ENCODE data around the gene PRCD.

PRCD gene

DNA sequence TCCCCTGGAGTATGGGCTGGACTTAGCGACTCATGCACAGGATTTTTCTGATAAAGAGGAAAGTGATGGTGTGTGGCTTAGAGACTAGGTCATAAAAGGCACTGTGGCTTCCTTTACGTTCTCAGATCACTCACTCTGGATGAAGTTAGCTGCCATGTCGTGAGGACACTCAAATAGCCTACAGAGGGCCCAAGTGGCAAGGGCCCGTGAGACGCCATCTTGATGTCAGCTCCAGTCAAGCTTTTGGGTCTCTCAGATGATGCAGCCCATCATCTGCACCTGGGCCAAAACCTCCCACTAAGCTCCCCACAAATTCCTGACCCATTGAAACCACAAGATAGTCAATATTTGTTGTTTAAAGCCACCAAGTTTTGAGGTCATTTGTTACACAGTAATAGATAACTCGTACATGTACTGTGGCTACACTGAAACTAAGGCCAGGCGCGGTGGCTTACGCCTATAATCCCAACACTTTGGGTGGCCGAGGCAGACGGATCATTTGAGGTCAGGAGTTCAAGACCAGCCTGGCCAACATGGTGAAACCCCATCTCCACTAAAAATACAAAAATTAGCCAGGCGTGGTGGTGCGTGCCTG, 31.1 kb downstream of the PRCD start:
- no peak for DNase-seq (ENCODE audit: low spot score)

- DNase-seq (ENCODE audit: low spot score): no peak
Measured at GRCh38 chr17:76572201-76572910, 32.5 kb downstream of the PRCD start.

- DNase-seq (ENCODE audit: low spot score): no peak
Measured at GRCh38 chr17:76573096-76573495, 33.3 kb downstream of the PRCD start.

DNA sequence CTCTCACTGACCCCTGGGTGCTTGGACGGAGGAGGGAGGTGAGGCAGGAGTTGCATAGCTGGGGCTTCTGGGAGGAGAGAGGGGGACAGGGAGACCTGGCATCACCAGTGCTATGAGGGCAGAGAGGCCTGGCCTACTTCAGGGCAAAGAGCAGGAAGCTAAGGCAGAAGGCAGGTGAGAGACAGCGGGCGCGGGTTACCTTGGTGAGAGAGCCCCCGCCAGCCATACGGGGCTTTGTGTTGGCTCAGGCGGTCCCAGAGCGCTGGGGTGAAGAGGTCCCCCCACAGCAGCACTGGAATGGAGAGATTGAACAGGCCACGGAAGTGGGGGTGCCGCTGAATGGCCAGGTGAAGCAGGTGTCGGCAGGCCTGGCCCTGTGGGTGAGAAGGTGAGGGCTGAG, 34.3 kb downstream of the PRCD start:
- no peak for DNase-seq (ENCODE audit: low spot score)

DNA sequence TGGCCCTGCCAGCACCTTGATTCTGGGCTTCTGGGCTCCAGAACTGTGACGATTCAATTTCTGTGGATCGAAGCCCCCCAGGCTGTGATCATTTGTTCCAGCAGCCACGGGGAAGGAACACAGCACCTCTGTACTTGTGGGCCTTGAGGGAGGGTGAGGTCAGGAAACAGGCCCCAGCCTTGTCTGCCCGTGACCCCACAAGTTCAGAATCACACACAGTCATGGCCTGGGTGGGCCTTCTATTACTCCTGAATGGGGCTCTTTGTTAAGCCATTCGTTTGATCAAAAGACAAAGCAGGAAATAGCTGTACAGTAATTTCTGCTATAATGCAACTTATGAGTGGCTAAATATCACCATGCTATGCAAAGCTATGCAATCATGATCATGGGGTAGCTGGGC, 35.7 kb downstream of the PRCD start:
- DNase-seq (ENCODE audit: low spot score): no peak

- no peak for DNase-seq (ENCODE audit: low spot score)
Measured at GRCh38 chr17:76576189-76576588, 36.3 kb downstream of the PRCD start.

GRCh38 chr17:76577876-76578275, 38.0 kb downstream of the PRCD start:
- no peak for DNase-seq (ENCODE audit: low spot score)

- no peak for DNase-seq (ENCODE audit: low spot score)
Measured at GRCh38 chr17:76578376-76578775, 38.5 kb downstream of the PRCD start.

GRCh38 chr17:76579281-76579680, 39.4 kb downstream of the PRCD start:
- no peak for DNase-seq (ENCODE audit: low spot score)

GRCh38 chr17:76581515-76581914, 41.7 kb downstream of the PRCD start:
- no peak for DNase-seq (ENCODE audit: low spot score)

DNA sequence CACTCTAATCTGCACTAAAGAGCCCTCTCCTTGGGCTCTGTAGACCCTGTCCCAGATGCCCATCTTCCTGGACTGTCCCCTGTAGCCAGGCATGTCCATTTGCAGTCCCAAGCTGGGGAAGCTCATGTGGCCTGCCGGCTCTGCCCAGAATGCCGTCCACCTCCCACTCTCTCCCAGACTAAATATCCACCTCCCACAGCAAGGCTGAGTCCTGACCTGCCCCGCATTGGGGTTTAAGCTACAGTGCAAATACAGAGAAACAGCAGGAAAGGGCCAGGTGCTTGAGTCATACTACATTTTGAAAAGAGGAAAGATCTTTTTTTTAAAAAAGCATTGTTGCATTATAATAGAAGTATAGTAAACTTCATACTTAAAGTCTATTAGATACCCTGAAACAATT, 42.8 kb downstream of the PRCD start:
- DNase-seq (ENCODE audit: low spot score): no peak

DNA sequence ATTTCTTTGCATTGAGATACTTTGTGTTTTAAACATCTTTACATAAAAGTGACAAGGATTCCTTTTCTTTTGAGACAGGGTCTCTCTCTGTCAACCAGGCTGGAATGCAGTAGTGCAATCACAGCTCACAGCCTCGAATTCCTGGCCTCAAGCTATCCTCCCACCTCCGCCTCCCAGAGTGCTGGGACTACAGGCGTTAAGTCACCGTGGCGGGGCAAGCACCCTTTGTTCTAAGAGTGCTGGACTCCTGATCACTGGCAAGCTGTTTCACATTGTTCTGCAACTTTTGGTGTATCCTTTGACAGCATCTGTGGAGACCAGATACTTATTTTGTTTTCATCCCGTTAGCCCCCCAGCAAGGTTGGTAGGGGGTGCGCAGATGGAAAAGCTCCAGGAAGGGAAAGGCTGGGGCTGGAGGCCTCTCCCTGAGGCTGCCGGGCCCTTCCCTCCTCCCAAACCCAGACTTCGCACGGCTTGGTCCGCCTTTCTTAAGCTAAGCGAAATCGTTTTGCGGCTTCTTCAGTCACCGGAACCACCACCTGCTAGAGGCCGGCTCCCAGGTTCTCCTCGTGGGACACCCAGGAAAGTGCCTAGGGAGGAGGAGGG, 44.7 kb downstream of the PRCD start:
- DNase-seq (ENCODE audit: low spot score): no peak

- DNase-seq (ENCODE audit: low spot score): no peak
Measured at GRCh38 chr17:76585033-76585648, 45.3 kb downstream of the PRCD start.

- peak; percentile 20 for DNase-seq (ENCODE audit: low spot score)
Measured at GRCh38 chr17:76585649-76586593, 46.1 kb downstream of the PRCD start, which contains the start of gene ST6GALNAC2. ST6GALNAC2 (minus strand) TSS chr17:76585860; CDS start chr17:76585808, 52 bp downstream.

GRCh38 chr17:76586741-76587487, 47.1 kb downstream of the PRCD start:
- no peak for DNase-seq (ENCODE audit: low spot score)

DNA sequence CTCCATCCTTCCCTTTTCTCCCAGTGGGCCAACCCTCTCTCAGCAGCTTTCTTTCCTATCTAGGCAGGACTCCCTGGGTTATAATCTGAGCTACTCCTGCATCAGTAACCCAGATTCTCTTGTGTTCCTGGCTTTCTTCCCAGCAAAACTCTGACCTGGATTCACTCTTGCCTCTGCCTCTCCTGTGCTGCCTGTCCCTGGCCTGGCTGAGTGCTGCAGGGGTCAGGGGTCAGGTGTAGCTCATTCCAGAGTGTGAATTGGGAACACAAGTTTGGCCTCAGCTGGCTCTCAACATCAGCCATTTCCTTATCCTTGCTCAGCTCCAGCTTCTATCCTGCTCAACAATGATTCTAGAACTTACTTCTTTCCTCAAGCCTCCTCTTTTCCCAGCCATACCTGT, 48.3 kb downstream of the PRCD start:
- DNase-seq (ENCODE audit: low spot score): no peak

GRCh38 chr17:76593384-76593826, 53.6 kb downstream of the PRCD start:
- no peak for DNase-seq (ENCODE audit: low spot score)

- DNase-seq (ENCODE audit: low spot score): no peak
Measured at GRCh38 chr17:76593959-76594358, 54.1 kb downstream of the PRCD start.

DNA sequence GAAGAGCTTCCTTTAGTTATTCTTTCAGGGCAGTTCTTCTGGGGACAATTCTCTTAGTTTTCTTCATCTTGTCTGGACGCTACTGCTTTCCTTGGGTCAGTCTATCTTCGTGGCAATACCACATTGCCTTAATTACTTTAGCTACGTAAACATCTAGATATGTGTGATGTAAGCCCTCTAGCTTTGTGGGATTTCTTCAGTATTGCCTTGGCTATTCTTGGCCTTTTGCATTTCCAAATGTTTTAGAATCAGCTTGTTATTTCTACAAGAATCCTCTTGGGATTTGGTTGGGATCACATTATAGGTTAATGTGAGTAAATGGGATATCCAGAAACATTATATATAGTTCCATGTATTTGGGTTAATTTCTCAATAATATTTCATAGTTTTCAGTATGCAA, 54.8 kb downstream of the PRCD start:
- DNase-seq (ENCODE audit: low spot score): no peak

Data from CD4-positive, alpha-beta T cell treated with Interleukin-6 at 100 ng/mL for 8 hours (primary cell).